NOMO-1 treated with dmso at 0.1 percent for 144 hours (cell line): ENCODE results near the gene TBC1D3I.
"Not testable (repeated sequence)": the region's sequence is repeated elsewhere in the genome, so short reads cannot be mapped to it uniquely, and the experiment has no call there.

Source experiments
- DNase-seq: peaks from one replicate; lab custom pipeline; 2025; ENCODE audit not compliant: unreplicated experiment; lab: John Stamatoyannopoulos, UW

TBC1D3I gene

GRCh38 chr17:36207383-36207782 lies 57.0 kb downstream of the TBC1D3I start:
- DNase-seq = not testable (repeated sequence)

DNA sequence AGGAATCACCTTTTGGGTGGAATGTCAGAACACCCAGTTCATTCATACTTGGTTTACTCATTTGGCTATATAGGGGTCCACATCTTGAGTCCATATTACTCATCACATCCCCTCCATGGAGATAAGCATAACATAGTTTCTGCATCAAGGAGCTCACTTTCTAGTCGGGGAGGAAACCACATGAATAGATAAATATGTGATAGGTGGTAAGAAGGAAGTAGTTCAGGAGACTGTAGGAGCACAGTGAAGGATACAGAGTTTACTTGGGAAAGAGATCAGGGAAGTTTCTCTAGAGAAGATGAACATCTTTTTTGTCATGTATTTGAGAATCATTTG lies 57.9 kb downstream of the TBC1D3I start:
- DNase-seq = not testable (repeated sequence)

DNA sequence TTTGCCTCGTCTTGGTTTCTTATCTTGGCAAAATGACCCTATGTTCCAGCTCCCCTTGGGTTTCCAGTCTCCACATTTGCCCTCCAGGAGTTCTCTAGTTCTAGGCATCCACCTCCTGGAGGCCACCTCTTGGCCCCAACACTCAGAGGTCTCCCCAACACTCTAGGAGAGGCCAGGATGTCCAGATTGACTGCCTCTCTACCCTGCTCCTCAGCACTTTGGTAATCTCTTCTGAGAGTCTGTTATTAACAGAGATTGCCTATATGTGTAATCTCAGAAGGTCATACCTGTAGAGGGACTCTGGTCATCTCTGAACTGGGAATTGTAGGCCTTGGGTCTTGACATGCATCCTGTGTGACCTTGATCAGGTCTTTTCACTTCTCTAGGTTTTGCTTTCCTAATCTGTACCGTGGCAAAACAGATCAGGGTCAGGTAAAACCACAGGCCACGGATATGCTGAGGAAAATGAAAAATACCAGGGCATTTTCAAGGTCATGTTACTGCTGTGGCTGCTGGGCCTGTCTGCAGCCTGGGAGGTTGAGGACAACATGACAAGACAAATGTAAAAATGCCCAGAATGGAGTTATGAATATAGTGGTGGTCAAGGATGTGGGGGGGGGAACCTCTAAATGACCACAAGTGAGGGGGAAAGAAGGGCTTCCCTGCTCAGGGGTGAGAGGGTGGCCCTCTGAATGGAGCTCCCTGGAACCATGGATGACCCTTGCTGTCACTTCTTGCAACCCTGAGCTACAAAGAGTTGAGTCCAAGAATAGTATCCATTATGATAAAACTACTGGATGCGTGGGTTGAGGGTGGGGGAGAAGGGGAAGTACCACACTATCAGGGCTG lies 58.5 kb downstream of the TBC1D3I start:
- no peak for DNase-seq

GRCh38 chr17:36204724-36205500 lies 59.5 kb downstream of the TBC1D3I start:
- DNase-seq = no peak
